HG03575 (cell line): ENCODE measurements around the gene KCNS3.

Source experiments
- ATAC-seq: cut with Tn5 transposase; IDR thresholded peaks from one replicate; pipeline ENCODE4 v1.9.1; 2021; ENCODE audit not compliant: unreplicated experiment, insufficient number of reproducible peaks, low FRiP score; ENCODE audit errors: extremely low read depth

Gene KCNS3

GRCh38 chr2:17878281-17879136, at the start of gene KCNS3:
KCNS3 (plus strand) TSS chr2:17878667; CDS start chr2:17931009, 52,342 bp downstream.
- ATAC-seq = no peak

- peak; percentile 74 for ATAC-seq
Observed at GRCh38 chr2:17830053-17831034, 48.1 kb upstream of the KCNS3 start.

- ATAC-seq = no peak
Observed at GRCh38 chr2:17835516-17835915, 43.0 kb upstream of the KCNS3 start.

DNA sequence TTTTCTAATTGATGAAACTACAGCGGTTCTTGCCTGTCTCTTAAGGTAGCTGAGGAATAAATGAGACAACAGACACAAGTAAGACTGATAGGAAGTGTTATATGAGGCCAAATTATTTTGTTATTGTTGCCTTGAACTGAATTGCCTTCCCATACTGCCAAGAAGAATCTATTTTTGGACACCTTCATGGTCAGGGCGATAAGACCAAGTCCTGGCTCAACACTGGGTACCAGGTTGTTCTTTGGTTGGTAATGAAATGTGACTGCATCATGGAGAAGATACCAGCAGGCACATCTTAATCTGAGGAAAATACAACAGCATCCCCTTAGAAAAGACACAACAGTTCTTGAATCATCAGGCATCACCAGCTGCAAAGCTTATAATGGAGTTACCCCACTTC, 38.5 kb upstream of the KCNS3 start:
- no peak for ATAC-seq

DNA sequence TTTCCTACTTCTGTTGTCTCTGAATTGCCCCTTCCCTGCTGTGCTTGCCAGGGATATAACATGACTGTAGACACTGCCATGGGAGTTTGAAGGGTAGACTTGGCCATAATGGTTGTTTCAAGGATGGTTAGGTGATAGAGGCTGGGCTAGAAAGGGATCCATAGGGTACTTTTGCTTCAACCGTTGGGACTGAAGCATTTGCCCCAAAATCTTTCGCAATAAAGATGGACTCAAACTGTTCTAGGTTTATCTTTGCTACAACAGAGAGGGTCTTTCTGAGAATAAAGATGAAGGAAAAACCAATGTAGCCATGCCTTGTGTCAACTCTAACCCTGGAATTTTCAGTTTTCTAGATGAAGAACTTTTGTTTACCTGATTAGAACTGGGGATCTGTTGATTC, 35.0 kb upstream of the KCNS3 start:
- ATAC-seq = no peak

DNA sequence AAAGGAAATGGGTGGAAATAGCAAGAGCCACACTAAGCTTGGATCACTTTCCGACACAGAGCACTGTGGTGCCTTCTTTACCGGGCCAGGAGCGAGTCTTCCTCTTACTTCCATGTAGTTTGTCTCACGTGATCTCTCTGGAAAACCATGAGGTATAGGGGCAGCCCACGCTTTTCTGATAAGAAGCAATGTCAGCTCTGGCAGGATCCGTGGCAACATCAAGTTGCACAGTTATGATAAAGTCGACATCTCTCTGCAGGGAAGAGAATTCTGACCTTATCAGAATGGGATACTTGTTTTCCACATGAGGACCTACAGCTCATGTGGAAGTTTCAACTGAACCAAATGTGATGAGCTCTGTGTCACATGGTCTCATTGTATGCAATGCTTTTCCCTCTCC, 32.7 kb upstream of the KCNS3 start:
- ATAC-seq = no peak

- no peak for ATAC-seq
Observed at GRCh38 chr2:17846676-17847075, 31.8 kb upstream of the KCNS3 start.

GRCh38 chr2:17847236-17847635, 31.2 kb upstream of the KCNS3 start:
- no peak for ATAC-seq

GRCh38 chr2:17849275-17849674, 29.2 kb upstream of the KCNS3 start:
- no peak for ATAC-seq

- ATAC-seq = no peak
Observed at GRCh38 chr2:17850151-17850550, 28.3 kb upstream of the KCNS3 start.

DNA sequence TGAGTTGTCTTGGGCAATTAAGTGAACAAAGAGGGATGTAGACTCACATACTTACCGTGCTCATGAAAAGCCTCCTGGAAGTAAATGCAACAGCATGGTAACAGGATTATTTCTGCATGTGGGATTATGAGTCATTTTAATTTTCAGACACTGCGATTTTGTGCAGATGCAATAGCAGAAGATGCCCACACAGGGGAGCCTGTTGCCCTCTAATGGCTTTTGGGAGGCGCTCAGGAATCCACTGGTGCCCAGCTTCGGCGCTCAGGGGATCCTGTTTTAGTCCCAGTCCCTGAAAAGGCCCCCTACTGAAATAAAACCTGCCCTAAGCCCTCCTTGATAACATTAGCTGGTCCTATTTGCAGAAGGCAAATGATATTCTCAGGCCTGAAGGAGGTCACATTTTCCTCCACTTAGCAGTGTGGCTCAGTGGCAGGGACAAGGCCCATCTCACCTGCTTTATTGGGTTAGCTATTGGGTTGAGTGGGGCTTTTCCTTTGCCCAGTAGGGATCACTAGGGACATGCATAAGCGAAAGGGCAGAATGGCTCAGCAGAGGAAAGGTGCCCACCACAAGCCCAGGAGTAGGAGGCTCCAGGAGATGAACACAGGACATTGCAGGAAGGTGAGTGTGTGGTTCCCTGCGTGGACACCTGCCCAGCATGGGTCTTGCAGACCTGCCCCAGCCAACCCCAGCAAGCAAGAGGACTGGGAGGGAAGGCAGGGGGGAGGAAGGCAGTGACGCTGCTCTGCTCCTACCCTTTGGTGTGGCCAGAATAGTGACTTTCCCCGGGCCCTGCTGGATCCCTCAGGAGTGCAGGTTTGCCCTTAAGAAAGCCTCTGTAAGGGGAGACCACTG, 26.5 kb upstream of the KCNS3 start:
- ATAC-seq = peak; percentile 54

- no peak for ATAC-seq
Observed at GRCh38 chr2:17853799-17854198, 24.7 kb upstream of the KCNS3 start.

DNA sequence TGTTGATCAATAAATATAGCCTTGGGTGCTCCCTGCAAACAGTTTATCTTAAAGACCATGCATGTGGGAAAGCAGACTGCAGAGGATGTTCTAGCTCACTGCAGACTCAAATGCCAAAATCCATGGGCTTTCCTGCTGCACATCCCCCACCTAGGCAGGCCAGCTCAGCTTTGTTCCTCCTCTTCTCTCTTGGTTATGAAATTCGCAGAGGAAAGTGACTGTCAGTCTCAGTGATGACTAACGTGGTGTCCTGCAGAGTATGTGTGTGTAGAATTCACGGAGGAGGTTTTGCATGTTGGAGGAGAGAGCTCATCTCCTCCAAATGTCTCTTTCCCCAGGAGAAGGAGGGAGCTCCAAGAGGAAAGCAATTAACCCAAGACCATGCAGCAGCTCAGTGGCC, 21.4 kb upstream of the KCNS3 start:
- no peak for ATAC-seq

GRCh38 chr2:17858064-17858463, 20.4 kb upstream of the KCNS3 start:
- ATAC-seq = no peak

DNA sequence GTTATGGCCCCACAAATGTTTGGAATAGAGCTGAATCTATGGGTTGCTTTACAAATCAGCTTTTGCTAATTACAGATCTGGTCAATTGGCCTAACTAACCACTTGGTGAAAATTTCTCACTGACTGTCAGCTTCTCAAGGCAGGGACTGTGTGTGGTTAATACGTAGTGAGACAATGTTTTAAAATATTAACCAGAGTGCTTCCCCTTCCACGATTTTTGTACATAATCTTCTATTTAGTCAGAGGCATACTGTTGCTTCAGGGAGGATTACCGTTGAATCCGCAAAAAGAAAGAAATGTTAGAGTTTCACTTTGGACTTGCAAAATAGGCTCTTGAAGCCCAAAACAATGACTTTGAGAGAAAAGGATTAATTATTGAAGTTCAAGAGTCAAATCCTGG, 14.9 kb upstream of the KCNS3 start:
- no peak for ATAC-seq

DNA sequence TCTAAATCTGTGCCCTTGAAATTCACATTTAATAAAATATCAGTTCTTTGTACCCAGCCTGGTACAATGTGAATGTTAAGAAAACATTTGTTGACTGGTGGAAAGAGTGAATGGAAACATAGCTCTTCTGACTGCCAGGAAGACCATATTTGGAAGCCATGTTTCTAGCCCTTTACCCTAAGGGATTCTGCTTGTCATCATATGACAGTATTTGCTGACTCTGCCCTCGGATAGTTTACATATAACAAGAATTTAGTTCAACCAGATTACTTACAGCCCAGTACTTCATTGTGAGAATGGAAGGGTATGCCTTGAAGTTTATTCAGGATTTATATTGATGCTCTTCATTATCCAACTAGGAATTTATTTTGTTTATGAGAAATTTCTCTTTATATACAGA, 13.8 kb upstream of the KCNS3 start:
- no peak for ATAC-seq

DNA sequence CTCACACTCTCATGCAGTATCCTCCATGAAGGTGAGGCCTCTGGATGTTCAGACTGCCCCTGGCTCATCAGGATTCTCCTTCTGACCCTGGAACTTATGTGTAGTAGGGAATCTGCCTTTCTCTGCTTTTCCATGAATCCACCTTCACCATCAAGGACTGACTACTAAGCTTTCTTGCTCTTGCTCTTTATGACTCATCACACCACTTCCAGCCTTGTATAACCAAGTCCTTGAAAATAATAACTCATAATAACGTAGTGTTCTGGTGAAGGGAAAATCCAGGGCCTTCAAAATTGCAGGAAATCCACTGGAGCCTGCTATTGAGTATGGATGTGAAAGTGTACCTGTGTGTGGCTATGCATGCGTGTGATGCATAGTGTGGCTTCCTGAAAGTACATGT, 11.3 kb upstream of the KCNS3 start:
- ATAC-seq = no peak

DNA sequence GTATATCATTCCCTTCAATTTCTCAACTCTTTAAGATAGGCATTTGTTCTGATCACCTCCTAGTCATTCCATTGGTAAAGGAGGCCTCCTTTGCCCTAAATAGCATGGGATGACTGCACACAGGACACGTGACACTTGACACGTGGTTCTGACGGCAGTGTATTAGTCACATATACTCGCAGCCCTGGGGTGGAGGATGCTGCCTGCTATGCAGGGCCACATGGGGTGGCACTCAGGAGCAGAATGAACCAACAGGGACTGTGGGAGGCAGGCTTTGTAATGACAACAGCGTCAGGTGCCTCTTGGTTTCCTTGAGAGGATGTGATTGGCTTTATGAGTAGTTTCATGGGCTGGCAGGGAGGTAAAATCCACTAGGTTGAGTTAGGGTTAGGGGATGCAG, 9.3 kb upstream of the KCNS3 start:
- no peak for ATAC-seq

- ATAC-seq = no peak
Observed at GRCh38 chr2:17871639-17872038, 6.8 kb upstream of the KCNS3 start.
